D721Med (cell line): ENCODE data around the gene AFDN.

Source experiments
- DNase-seq: peaks from one replicate; pipeline ENCODE4 v3.0.0; 2011; ENCODE audit warnings: low spot score; ENCODE audit not compliant: insufficient read length
- FAIRE-seq: peaks from 2 replicates; lab custom pipeline; 2011; peaks lifted over from hg19 to GRCh38; lab: Jason Lieb, UNC
- TF ChIP-seq, protein P1 (sequence below): IDR thresholded peaks from 2 replicates; pipeline ENCODE4 v1.5.1; 2012; ENCODE audit warnings: mild to moderate bottlenecking, control low read depth; ENCODE audit not compliant: insufficient read depth; ENCODE audit errors: missing control alignments

Gene AFDN

DNA sequence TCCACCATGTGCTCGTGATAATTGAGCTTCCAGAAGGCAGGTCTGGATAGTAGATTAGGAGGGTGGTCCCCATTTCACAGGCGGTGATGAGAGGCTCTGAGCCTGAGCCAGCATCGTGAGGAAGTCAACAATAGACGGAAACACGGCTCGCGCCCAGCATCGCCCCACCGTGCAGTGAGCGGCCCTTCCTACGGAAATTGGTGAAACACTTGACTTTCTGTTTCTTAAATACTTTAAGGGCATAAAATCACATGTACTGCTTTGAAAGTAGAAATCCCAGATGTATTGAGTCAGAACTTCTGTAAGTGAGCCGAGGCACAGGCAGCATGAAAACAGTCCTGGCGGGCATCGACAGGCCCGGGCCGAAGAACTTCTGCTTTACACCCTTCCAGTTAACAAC is 166.5 kb downstream of the AFDN start:
- FAIRE-seq, result no peak
- TF ChIP-seq, protein P1, sequence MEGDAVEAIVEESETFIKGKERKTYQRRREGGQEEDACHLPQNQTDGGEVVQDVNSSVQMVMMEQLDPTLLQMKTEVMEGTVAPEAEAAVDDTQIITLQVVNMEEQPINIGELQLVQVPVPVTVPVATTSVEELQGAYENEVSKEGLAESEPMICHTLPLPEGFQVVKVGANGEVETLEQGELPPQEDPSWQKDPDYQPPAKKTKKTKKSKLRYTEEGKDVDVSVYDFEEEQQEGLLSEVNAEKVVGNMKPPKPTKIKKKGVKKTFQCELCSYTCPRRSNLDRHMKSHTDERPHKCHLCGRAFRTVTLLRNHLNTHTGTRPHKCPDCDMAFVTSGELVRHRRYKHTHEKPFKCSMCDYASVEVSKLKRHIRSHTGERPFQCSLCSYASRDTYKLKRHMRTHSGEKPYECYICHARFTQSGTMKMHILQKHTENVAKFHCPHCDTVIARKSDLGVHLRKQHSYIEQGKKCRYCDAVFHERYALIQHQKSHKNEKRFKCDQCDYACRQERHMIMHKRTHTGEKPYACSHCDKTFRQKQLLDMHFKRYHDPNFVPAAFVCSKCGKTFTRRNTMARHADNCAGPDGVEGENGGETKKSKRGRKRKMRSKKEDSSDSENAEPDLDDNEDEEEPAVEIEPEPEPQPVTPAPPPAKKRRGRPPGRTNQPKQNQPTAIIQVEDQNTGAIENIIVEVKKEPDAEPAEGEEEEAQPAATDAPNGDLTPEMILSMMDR, result no peak
- no peak for DNase-seq

DNA sequence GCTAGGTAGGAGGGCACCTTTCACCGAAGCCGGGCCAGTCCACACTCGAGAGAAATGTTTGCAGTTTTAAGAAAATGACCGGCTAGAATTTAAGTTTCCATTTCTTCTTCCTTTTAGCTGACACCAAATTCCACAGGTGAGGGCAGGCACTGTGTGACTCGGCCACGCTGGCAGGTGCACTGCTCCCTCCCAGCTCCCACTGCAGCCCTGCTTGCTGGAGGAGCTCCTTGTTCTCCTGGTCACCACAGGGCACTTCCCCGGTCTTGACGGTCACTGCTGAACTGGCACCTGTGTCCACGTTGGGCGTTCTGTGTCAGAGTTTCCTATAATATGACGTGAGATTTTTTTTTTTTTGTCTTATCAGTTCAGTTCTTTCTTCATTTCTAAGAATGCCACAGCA is 167.1 kb downstream of the AFDN start:
- FAIRE-seq, result no peak

DNA sequence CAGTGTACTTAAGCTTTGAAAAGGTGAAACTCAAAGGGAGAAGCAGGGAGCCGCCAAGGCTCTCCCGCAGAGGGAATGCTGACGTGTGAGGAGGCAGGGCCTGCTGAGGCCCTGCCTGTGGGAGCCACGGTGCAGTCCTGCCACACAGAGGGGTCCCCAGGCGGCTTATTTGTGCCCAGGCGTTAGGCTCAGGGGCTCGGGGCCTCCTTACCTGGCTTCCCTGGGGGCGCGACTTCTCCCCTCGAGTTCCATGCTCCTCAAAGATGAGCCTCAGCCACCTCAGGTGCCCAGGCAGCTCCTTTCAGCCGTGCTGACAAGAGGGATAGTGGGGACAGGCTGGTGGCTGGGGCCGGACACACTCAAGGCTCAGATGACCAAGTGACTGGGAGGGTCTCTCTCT is 168.6 kb downstream of the AFDN start:
- FAIRE-seq, result no peak
- TF ChIP-seq, protein P1, result no peak
- no peak for DNase-seq

More for the DNA sequence above, 167.1 kb downstream of the AFDN start:
- no peak for DNase-seq
- TF ChIP-seq, protein P1, result no peak

DNA sequence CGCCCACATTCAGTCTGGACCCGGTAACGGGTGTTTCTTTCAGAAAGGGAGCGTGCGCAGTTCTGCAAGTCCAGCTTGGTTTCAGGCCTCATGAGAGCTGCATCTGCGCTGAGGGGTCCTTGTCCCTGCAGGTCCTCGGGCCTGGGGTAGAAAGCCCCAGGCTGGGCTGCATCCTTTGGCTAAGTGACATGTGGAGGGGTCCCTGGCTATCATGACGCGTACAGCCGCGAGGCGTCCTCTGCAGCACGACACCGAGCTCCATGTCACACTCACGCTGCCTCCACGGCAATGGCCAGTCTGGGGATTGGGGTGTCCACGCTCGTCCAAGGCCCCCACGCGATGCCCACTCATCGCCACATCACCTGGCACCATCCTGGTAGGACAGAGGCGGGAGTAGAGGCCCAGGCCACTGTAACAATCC is 169.0 kb downstream of the AFDN start:
- TF ChIP-seq, protein P1, result no peak
- DNase-seq (no peak), FAIRE-seq (no peak)

DNA sequence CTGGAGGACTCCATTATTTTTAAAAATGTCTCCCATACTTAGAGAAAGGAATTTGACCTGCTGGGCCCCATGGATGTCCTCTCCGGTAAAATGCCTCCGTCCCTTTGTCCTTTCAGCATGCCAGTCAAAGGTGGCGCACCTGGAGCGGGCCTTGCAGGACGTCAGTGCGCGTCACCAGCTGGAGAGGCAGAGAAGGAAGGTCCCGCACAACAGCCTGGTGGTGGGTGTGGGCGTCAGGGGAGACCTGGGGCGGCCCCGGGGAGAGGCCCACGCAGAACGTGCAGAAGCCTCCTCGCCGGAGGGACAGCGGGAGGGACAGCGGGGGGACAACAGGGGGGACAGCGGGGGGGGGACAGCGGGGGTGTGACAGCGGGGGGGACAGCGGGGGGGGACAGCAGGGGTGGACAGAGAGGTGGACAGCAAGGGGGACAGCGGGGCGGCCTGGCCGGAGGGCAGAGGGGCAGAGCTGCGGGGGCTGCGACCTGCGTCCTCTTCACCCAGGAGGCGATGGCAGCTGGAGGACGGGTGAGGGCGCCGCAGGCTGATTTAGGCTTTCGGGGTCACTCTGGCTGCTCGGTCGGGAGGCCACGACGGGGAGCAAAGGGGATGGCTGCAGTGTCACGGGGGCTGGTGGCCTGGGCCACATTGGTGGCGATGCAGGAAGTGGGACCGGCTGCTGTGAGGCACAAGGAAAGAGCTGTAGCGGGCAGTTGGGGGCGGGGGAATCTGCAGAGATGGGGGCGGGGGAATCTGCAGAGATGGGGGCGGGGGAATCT is 169.9 kb downstream of the AFDN start:
- no peak for FAIRE-seq
- DNase-seq, result no peak
- TF ChIP-seq, protein P1, result no peak

DNA sequence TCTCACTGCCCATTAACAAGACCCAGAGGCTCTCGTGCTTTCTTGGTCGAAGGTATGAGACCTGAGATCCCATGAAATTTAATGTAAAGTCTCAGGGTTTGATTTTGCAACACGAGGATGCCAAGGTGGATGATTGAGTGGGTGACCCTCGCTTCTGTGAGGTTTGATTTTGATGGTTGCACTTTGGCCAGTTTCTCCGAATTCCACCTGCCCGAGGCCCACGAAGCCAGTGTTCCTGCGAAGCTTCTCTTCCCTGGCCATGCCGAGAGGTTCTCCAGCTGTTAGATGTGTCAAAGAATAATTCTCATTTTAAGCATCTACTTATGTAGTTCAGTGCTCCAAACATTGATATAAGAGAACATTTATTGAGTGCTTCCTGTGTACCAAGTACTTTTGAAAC is 170.9 kb downstream of the AFDN start, which contains the start of gene KIF25:
Gene KIF25 (plus strand): TSS at position 30 of the 400 bp plus-strand sequence. CDS start 31,915 bp downstream, outside the sequence.
- TF ChIP-seq, protein P1, result no peak
- FAIRE-seq (no peak), DNase-seq (no peak)

DNA sequence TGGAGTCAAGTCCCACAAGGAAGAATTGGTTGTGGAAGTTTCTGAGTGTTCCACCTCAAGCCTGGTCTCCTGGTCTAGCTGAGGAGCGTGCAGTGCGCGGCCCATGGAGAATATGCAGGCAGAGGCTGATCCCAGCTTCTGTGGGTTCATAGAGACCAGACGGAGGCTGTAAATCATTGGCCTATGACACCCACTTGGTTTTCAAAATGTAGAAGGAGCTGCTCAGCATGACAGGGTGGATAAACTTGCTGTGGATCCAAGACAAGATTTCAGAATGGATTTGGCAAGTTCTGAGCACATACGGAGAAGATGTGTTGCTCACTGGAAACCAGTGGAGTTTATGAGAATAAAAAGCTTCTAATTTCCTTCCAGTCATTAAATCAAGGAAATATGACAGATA is 171.5 kb downstream of the AFDN start:
- FAIRE-seq (no peak), DNase-seq (no peak)
- TF ChIP-seq, protein P1, result no peak
